Stimulated activated CD4-positive, alpha-beta T cell treated with anti-CD3 and anti-CD28 coated beads, TNF-alpha, amount 100 ng/mL, for 1 hour (primary cell): Measurements from ENCODE around the gene LIN9.
"Not testable (repeated sequence)": the region's sequence is repeated elsewhere in the genome, so short reads cannot be mapped to it uniquely, and the experiment has no call there.

Experiments used
- DNase-seq, 3 donors: peaks; one replicate each; pipeline ENCODE4 v3.0.0-alpha.2; 2020; ENCODE audit warnings: low read depth in 3 of 3, low spot score in 1 of 3

LIN9 gene

GRCh38 chr1:226276077-226276682 is 32.8 kb downstream of the LIN9 start:
- DNase-seq: no peak

DNA sequence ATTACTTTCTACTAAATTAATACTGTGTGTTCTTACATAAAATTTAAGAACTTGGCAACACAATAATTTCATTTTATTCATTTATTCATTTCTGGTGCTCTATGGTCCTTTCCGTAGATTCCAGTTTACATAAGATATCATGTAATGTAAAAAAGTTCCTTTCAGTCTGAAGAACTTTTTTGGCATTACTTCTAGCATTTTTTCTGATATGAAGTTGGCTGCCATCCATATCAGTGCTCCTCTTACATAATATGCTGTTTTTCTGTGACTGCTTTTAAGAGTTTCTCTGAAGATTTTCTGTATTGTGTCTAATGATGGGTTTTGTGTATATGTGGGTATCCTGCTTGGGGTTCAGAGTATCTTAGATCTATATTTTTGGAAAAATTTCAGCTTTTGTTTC is 34.8 kb downstream of the LIN9 start:
- DNase-seq: no peak

DNA sequence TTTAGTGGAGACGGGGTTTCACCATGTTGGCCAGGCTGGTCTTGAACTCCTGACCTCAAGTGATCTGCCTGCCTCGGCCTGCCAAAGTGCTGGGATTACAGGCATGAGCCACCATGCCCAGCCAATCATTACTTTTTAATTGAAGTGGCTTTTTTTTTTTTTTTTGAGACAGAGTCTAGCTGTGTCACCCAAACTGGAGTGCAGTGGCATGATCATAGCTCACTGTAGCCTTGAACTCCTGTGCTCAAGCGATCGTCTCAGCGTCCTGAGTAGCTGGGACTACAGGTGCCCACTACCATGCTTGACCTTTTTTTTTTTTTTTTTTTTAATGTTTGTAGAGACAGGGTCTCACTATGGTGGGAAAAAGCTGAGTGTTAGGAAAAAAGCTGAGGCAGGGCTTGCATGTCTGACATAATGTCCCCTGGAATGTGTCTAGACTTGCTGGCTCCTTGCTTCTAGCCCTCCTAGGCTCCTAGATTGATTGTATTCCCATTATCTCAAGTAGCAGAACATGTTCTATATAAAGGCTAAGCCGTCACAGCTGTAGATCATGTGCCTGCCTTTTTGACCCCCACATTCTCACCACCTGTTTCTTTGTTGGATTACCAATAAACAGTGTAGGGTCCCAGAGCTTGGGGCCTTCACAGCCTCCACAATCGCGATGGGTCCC is 36.6 kb downstream of the LIN9 start:
- DNase-seq: not testable (repeated sequence)

DNA sequence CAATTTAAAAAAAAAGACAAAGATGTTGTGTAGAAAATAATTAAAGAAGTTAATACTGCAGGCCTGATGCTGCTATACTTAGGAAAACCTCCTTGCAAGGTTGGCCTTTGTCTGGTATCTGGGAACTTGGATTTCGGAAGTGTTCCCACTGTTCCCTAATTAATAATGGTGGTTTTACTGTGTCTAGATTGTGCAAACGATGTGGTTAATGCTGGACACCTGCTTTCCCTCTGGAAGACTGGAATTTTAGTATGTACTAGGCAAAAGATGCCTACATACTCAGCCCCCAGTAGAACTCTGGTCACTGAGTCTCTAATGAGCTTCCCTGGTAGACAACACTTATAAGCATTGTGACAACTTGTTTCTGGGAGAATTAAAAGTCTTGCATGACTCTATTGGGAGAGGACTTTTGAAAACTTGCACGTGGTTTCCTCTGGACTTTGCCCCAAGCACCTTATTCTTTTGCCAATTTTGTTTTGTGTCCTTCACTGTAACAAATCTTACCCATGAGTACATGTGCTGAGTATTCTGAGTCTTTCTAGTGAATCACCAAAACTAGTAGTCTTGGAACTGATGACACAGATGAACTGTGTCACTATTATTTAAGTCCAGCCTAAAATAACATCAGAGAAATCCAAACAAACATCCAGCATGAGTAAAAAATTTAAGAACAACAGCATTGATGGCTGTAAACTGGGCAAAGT is 40.4 kb downstream of the LIN9 start:
- DNase-seq: no peak

DNA sequence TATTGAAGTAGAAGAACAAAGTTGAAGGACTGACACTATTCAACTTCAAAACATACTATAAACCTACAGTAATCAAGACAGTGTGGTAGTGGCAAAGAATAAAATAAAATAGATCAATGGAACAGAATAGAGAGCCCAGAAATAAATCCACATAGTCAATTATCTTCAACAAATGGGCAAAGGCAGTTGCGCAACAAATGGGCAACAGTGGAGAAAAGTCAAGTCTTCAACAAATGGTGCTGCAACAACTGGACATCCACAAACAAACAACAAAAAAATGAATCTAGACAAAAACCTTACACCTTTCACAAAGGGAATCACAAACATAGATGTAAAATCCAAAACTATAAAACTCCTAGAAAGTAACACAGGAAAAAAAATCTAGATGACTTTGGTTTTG is 47.1 kb downstream of the LIN9 start:
- DNase-seq: no peak

- DNase-seq: no peak
Observed at GRCh38 chr1:226255380-226255779, 53.6 kb downstream of the LIN9 start.

GRCh38 chr1:226253933-226254332 is 55.0 kb downstream of the LIN9 start:
- no peak for DNase-seq

GRCh38 chr1:226252841-226253240 is 56.1 kb downstream of the LIN9 start:
- DNase-seq: not testable (repeated sequence)

DNA sequence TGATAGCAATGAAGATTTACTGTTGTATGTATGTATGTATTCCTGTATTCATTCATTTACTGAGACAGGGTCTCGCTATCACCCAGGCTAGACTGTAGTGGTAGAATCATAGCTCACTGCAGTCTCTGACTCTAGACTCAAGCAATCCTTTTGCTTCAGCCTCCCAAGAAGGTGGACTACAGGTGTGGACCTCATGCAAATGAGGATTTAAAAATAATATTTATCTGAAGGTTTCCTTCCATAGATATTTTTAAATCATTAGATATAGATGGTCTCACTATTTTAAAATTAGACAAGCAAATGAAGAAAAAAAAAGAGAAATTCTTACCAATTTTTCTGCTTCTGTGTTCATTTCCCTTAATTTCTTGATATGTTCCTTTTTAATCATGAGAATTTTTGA is 58.5 kb downstream of the LIN9 start:
- DNase-seq: no peak

DNA sequence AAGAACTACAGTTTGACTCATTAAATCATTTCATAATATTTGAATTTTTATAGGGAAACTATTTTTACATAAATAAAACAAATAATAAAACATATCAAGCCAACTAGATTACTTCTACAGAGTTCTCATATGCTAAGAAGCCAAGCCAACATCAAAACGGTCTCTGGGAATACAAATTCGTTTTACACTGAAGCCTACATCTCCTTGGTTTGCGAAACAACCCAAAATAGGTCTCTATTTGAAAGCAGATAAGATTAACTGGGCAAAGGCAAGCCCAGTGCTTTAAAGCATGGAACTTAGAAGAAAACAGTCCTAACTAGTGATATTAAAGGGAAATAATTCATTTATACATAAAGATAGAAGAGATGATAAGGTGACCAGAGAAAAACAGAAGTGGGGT is 60.2 kb downstream of the LIN9 start:
- no peak for DNase-seq

GRCh38 chr1:226248091-226248490 is 60.9 kb downstream of the LIN9 start:
- no peak for DNase-seq

DNA sequence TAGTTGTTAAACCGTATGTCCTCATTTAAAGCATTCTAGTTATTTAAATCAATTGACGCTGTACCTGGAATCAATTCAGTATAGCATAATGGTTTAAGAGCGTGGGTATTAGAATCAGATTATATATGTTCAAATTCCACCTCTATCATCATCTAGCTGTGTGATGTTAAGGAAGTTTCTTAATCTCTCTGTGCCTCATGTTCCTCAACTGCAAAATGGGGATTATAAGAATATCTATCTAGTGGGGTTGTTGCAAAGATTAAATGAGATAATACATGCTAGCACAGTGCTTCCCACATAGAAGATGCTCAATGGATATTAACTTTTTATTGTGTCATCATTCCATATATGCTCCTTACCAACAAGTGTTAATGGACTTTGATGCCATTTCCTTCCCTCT is 69.5 kb downstream of the LIN9 start:
- DNase-seq: no peak

GRCh38 chr1:226236826-226237225 is 72.1 kb downstream of the LIN9 start:
- DNase-seq: no peak

DNA sequence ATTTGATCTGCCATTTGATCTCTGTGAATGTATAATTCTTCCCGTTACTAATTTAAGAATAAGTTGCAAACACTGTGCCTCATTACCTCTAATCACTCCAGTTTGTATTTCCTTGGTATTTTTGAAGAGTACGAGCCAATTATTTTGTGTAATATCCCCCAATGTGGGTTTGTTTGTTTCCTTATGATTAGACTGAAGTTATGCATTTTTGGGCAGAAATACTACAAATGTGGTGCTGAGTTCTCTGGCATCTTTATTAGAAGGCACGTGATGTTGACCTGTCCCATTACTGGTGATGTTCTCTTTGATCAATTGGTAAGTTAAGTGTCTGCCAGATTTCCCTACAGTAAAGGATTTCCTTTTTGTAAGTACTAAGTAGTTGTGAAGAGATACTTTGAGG is 75.2 kb downstream of the LIN9 start:
- DNase-seq: no peak

GRCh38 chr1:226233293-226233692 is 75.7 kb downstream of the LIN9 start:
- DNase-seq: no peak

DNA sequence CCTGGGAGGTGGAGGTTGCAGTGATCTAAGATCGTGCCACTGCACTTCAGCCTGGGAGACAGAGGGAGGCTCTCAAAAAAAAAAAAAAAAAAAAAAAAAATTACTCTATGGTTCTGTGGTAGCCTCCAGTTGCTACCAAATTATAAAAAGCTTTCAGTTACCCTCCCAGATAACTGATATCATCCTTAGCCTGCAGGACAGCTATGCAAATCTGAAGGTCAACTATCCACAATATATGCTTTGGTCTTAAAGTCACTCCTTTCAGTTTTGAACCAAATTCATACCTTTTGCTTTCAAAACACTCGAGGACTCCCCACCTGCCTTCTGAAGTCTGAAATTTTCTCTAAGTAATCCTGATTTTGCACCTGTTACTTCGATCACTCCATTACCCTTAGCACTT is 82.4 kb downstream of the LIN9 start:
- no peak for DNase-seq

GRCh38 chr1:226223786-226224244 is 85.1 kb downstream of the LIN9 start:
- no peak for DNase-seq

- no peak for DNase-seq
Observed at GRCh38 chr1:226223157-226223785, 85.7 kb downstream of the LIN9 start, which contains the start of gene MIXL1. Gene MIXL1, plus strand, starts transcription at chr1:226223664. Its CDS starts 18 bp downstream, at chr1:226223682.

- no peak for DNase-seq
Observed at GRCh38 chr1:226222686-226223085, 86.3 kb downstream of the LIN9 start.

GRCh38 chr1:226220473-226221189 is 88.3 kb downstream of the LIN9 start:
- no peak for DNase-seq

DNA sequence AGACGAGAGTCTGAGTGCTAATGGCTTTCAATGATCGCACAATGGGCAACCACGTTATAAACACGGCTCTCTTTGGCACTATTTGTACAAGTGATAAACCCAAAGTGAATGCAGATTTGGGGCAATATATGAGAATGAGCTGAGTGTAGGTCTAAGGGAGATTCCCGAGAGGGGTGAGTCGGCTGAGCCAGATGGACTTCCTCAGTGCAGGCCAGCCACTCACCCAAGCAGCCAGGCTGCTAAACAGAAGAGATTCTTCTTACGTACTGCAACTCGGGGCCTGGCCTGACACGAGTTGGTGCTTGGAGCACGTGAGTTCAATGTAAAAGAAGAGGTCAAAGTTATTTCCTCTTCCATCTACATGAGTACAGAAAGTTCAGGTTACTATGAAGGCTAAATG is 91.7 kb downstream of the LIN9 start:
- DNase-seq: no peak
